CD4-positive, alpha-beta T cell treated with Interferon alpha-2 for 1 hour (primary cell): ENCODE measurements around the gene KCTD20.
A peak's percentile ranks its signal among the peaks of the same experiment; 100 is the strongest.
"Not testable (repeated sequence)": the region's sequence is repeated elsewhere in the genome, so short reads cannot be mapped to it uniquely, and the experiment has no call there.

Experiments used
- DNase-seq, 2 donors: peaks; one replicate each; pipeline ENCODE4 v3.0.0-alpha.2; 2020 to 2022

Gene KCTD20

DNA sequence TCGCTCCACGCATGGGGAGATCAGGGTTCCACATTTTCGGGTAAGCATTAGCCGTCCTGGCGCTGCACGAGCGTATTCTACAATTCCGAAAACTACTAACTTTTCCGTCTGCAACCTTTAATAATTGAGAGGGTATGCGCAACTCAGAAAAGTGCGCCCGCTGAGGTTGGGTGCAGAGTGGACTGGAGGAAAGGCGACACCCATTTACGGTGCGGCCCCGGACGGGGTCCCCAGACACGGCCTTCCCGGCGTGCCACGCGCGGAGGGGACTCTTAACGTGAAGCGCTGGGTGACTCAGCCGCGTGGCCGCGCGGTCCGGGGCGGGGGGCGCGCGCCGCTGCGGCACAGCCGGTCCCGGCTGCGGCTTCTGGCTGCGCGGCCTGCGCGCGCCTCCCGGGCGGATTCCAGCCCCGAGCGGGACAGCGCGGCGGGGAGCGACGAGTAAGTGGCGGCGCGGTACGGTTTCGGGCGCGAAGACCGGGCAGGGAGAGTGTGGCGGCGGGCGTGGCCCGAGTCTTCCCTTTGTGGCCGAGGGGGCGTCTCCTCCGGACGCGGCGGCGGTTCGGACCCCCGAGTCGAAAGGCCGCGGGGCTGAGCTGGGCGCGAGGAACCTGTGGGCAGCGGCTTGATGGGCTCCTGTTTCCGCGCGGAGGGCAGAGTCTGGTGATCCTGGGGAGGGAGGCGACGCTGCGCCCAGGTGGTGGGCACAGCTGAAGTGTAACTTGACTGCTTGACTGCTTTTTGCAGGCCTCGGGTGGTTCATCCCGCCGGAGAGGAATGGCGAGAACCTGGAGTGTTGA is at the start of gene KCTD20, which contains the start of gene PXT1:
KCTD20 (plus strand) TSS at position 330 of the 800 bp plus-strand sequence. CDS start 27,098 bp downstream, outside the sequence.
PXT1 (minus strand) TSS at position 184 of the 800 bp plus-strand sequence. CDS start 16,772 bp downstream, outside the sequence.
- DNase-seq, result peak; percentile 83 to 88

DNA sequence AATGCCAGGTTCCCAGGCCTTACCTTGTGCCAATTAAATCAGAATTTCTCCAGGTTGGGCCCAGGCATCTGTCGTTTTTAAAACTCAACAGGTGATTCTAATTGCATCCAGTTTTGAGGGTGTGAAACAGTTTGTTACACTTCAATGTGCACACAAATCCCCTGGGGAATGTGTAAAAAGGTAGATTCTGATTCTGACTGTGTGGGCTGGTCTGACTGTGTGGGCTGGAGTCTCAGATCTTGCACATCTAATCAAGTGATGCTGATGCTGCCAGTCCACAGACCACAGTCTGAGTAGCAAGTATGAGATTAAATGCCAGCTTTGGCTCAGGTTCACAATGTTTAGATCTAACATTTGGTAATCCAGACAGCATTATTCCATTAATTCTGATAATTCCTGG is 42.8 kb upstream of the KCTD20 start:
- no peak for DNase-seq

- no peak for DNase-seq
Measured at GRCh38 chr6:36402481-36402880, 40.3 kb upstream of the KCTD20 start.

DNA sequence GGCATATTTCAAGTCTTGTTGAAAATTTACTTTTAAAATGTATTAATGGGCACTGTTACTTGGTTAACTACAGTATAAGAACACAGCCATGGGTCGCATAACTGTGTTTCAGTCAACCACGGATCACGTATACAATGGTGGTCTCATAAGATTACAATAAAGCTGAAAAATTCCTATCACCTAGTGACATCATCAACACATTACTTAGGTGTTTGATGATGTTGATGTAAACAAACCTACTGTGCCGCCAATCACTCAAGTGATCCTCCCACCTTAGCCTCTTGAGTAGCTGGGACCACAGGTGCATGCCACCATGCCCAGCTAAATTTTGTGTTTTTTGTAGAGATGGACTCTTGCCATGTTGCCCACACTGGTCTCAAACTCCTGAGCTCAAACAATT is 38.6 kb upstream of the KCTD20 start:
- DNase-seq, result no peak

DNA sequence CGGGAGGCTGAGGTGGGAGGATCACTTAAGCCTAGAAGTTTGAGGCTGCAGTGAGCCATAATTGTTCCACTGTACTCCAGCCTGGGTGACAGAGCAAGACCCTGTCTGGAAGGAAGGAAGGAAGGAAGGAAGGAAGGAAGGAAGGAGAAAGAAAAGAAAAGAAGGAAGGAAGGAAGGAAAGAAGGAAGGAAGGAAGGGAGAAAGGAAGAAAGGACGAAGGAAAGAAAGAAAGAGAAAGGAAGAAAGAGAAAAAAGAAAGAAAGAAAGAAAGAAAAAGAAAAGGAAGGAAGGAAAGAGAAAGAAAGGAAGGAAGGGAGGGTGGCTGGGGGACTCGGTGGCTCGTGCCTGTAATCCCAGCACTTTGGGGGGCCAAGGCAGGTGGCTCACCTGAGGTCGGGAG is 33.1 kb upstream of the KCTD20 start:
- DNase-seq, result not testable (repeated sequence)

- DNase-seq, result no peak
Measured at GRCh38 chr6:36413489-36414480, 29.0 kb upstream of the KCTD20 start.

- DNase-seq, result no peak
Measured at GRCh38 chr6:36414481-36414880, 28.3 kb upstream of the KCTD20 start.

- DNase-seq, result no peak
Measured at GRCh38 chr6:36418558-36418957, 24.2 kb upstream of the KCTD20 start.

DNA sequence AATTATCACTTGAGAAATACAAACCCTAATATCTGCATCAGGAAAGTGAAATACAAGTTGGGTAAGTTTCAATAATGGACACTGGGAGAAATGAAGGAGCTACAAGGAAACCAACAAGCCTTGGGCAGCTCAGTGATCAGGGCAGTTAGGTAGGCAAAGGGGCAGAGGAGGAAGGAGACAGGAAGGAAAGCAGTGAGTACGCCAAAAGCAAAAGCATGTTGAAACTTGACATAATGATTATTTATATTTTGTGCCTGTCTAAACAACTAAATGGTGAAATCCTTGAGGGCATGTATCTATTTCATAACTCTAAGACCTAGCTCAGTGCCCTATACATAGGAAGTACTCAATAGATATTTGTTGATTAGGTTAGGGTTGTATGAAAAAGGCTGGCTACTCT is 23.5 kb upstream of the KCTD20 start:
- DNase-seq, result no peak

DNA sequence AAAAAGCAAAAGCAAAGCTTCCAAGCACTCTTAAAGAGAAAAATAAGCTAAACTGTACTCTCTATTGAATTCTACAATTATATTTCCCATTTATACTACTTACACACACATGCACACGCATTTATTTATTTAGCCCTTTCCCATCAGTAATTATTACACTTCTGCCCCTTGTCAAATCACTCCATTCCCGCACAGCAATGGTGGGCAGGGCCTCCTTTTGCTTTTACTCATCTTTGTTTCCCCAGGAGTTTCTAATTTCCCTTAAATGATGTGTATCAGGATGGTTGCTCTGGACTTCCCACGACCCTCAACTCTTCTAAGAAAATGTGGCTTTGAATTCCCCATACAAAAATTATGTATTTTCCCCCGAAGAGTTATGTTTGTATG is 20.1 kb upstream of the KCTD20 start:
- no peak for DNase-seq

GRCh38 chr6:36423101-36423824 is 19.5 kb upstream of the KCTD20 start:
- DNase-seq, result peak; percentile 97 to 98

DNA sequence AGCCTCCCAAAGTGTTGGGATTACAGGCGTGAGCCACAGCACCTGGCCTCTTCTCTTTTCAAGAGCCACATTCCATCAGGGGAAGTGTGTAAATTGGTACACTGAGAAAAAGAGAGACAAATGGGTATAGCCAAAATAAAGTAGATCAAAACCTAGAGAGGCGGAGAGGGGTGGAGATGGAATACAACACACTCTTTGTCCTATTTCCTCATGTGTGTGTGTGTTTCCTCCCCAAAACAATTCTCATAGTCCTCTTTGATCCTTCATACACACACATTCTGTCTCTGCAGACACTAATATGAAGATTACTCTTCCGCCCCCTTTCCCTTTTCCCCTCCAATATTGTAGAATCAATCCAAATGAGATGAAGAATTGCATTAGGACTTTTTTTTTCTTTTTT is 16.2 kb upstream of the KCTD20 start:
- no peak for DNase-seq

DNA sequence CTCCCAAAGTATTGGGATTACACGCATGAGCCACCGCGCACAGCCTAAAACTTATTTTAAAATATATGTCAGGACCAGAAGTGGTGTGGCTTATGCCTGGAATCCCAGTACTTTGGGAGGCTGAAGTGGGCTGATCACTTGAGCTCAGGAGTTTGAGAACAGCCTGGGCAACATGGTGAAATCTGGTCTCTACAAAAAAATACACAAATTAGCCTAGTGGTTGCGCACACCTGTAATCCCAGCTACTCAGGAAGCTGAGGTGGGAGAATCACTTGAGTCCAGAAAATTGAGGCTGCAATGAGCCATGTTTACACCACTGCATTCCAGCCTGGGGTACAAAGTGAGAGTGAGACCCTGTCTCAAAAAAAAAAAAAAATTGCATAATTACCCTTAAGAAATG is 13.9 kb upstream of the KCTD20 start:
- no peak for DNase-seq

DNA sequence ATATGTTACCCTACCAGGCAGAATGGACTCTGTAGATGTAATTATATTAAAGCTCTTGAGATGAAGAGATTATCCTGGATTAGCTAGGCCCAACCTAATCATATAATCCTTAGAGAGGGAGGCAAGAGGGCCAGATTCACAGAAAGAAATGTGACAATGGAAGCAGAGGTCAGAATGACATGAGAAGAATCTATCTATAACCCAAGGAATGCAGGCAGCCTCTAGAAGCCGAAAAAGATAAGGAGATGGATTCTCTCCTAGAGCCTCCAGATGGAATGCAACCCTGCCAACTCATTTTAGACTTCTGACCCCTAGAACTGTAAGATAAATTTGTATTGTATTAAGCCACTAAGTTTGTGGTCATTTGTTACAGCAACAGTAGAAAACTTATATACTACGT is 12.4 kb upstream of the KCTD20 start:
- no peak for DNase-seq

DNA sequence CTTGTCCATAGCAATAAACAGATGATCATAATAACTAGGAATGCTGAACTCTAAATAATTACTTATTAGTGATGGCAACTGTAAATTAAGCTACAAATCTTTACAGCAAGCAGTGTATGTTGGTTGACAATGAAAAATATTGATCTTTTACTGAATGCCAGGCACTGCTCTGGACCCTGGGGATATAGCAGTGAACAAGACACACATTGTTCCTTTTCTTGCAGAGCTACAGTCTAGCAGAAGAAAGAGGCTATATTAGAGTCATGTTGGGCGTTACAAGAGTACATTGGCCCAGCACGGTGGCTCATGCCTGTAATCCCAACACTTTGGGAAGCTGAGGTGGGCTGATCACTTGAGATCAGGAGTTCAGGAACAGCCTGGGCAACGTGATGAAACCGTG is 11.6 kb upstream of the KCTD20 start:
- no peak for DNase-seq

DNA sequence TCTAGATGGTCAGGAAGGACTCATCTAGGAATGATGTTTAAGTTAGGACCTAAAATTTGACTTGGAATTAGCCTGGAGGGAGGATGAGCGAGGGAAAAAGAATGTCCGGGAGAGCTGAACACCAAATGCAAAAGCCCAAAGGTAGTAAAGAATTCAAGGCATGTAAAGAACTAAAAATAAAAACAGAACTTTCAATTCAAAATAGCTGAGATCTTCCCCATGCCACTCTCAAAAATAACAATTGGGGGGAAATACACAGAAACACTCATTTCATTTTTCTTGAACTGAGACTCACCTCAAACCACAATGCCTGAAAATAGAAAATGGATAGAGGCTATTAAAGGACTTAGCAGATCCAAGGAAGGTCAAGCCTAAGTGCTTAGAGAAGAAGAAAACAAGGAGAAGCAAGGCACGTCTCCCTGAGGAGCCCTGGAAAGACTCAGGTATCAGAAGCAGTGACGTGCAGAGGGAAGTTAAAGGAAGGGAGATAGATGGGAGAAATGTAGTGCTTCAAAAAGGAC is 10.6 kb upstream of the KCTD20 start:
- DNase-seq, result no peak

DNA sequence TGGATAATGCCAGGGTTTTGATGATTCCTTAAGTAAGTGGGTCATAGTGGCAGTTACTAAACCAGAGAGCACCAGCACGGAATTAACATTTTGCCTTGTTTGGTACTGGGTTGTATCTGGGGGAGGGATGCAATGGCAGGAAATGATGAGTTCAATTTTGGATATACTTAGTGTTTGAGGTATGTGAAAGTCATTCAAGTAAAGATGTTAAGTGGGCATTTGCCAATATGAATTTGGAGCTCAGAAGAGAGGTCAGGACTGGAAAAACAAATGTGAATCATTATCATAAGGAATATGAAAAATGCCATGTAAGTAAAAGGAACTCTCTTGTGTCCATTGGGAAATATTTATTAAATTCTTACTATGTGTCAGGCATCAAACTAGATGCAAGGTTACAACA is 6.3 kb upstream of the KCTD20 start:
- DNase-seq, result no peak

GRCh38 chr6:36441307-36441894 is 1.4 kb upstream of the KCTD20 start:
- peak; percentile 84 to 87 for DNase-seq

- DNase-seq, result peak in 1 of 2 donors; percentile 11
Measured at GRCh38 chr6:36442103-36442670, 613 bp upstream of the KCTD20 start.

DNA sequence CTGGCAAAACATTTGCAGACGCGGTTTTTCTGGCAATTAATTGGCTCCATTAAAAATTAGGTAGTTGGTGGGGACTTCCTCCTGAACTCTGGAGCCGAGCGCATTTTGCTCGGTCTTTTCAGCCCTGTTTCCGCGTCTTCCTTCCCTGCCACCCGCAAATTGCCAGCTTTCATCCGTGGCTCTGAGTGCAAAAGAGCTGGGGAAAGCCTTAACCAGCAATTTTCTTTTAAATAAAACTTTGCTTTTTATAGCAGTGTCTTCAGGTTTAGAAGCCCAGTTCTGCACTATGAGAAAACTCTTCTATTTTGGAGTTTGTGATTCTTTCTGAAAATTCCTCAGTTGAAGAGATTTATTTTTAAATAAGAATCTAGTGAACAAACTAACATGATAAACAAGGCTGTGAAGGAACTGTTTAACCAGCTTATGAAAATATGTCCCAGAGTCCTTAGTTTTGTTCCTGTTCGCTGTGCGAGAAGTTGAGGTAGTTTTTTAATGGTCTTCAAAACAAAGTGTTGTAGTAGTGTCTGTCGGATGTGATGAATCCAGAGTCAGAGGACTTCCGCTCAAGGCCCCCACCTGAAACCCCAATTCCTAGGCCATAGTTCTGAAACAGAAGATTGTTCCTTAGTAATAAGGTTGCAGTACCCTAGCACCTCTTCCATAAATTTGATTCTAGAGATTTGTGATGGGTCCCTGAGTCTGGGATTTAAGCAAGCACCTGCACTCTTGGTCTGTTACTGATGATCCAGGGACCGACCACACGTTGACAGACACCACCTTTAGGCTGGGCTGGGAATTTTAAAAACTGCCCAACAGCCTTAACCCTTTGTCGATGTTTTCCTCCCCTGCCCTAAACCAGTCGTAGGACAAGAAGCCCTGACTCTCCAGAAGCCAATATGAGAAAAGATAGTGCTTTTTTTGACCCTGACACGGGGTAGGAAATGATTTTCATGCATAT is 950 bp downstream of the KCTD20 start:
- DNase-seq, result peak in 1 of 2 donors; percentile 34

DNA sequence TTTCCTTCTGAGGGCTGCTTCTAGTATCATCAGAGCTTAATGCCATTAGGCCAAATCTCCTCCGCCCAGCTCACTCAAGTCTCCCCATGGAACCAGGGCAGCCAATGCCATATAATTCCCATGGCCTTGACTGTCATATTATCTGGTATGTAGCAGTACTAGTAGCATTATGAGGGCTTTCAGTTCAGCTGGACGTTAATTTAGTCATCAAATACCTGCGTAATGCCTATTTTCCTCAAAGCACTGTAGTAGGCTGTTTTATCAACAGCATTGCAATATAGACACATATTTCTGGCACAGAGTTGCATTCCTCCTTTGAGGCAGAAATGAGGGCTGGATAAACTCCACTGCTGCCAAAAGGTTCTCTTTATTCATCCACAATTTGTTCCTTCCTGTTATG is 1.7 kb downstream of the KCTD20 start:
- DNase-seq, result no peak
